Hepatocyte (in vitro differentiated cells): ENCODE data around the gene FNDC4. TPM values are rescaled to one million over a fixed set of nuclear protein-coding genes. Genes with fewer than 3 reads are reported as not detected.

Source experiments
- DNase-seq: peaks from one replicate; pipeline ENCODE4 v3.0.0-alpha.2; 2016; ENCODE audit warnings: low spot score
- H2AFZ ChIP-seq: fragments of 200-600 bp; sonication (generic); 2 replicates; pipeline ENCODE4 v1.6.0; 2016; ENCODE audit warnings: antibody characterized with exemption, mild to moderate bottlenecking
- H3K27ac ChIP-seq: fragments of 200-600 bp; sonication (generic); 2 replicates; pipeline ENCODE4 v1.5.1; 2016; ENCODE audit warnings: mild to moderate bottlenecking
- H3K27me3 ChIP-seq: fragments of 200-600 bp; sonication (generic); 2 replicates; pipeline ENCODE4 v1.6.1; 2016
- H3K36me3 ChIP-seq: fragments of 200-600 bp; sonication (generic); replicated peaks from 2 replicates; pipeline ENCODE4 v1.5.1; 2016; ENCODE audit warnings: low read depth; ENCODE audit not compliant: insufficient read depth
- H3K4me1 ChIP-seq: fragments of 200-600 bp; sonication (generic); 2 replicates; pipeline ENCODE4 v1.5.1; 2016; ENCODE audit warnings: mild to moderate bottlenecking, moderate library complexity; ENCODE audit not compliant: insufficient read depth
- H3K4me2 ChIP-seq: fragments of 200-600 bp; sonication (generic); 2 replicates; pipeline ENCODE4 v1.6.0; 2016
- H3K4me3 ChIP-seq: fragments of 200-600 bp; sonication (generic); 2 replicates; pipeline ENCODE4 v1.5.1; 2016; ENCODE audit warnings: mild to moderate bottlenecking
- H3K79me2 ChIP-seq: fragments of 200-600 bp; sonication (generic); 2 replicates; pipeline ENCODE4 v1.6.0; 2017; ENCODE audit warnings: mild to moderate bottlenecking
- H3K9me2 ChIP-seq: fragments of 200-600 bp; sonication (generic); replicated peaks from 2 replicates; pipeline ENCODE4 v1.6.0; 2017; ENCODE audit warnings: mild to moderate bottlenecking; ENCODE audit not compliant: insufficient read depth
- H3K9me3 ChIP-seq: fragments of 200-600 bp; sonication (generic); 2 replicates; pipeline ENCODE4 v1.5.1; 2016; ENCODE audit warnings: low read depth, mild to moderate bottlenecking
- H4K20me1 ChIP-seq: fragments of 200-600 bp; sonication (generic); 2 replicates; pipeline ENCODE4 v1.6.0; 2016; ENCODE audit warnings: mild to moderate bottlenecking; ENCODE audit not compliant: insufficient read depth, poor library complexity, severe bottlenecking
- EZH2 ChIP-seq: fragments of 200-600 bp; sonication (generic); IDR thresholded peaks from 2 replicates; pipeline ENCODE4 v1.6.1; 2016; ENCODE audit warnings: antibody characterized with exemption, mild to moderate bottlenecking, borderline replicate concordance
- EZH2phosphoT487 ChIP-seq: fragments of 200-600 bp; sonication (generic); IDR thresholded peaks from one replicate; pipeline ENCODE4 v1.6.1; 2018; ENCODE audit warnings: antibody characterized with exemption, mild to moderate bottlenecking, low read depth, moderate library complexity; ENCODE audit not compliant: unreplicated experiment, severe bottlenecking
- WGBS: methylation state at CpG from one replicate; pipeline ENCODE4 v1.1.6; 2016; ENCODE audit warnings: low lambda C conversion rate; ENCODE audit errors: missing lambda C conversion rate; 5-methylcytosine and 5-hydroxymethylcytosine counted together
- polyA plus RNA-seq: library from polyadenylated mRNA; unstranded; fragments of >200 nt; fragmentation: Nextera tagmentation; extraction: Ambion mirVana; gene quantifications from 2 replicates; pipeline ENCODE4 v1.2.1, GENCODE V29; 2016
- total RNA-seq: library from RNA; depleted of rRNA; stranded (reverse); fragments of >200 nt; gene quantifications from 2 replicates; pipeline ENCODE4 v1.2.3, GENCODE V29; 2014
- TF ChIP-seq, protein P1 (sequence below): fragments of 200-600 bp; sonication (generic); IDR thresholded peaks from 2 replicates; pipeline ENCODE4 v1.5.1; 2016; ENCODE audit warnings: antibody characterized with exemption, mild to moderate bottlenecking; ENCODE audit not compliant: poor library complexity

The FNDC4 gene
- total and polyA plus RNA-seq, 2 experiments from 2014 or later = 16.3 to 21.4 TPM

DNA sequence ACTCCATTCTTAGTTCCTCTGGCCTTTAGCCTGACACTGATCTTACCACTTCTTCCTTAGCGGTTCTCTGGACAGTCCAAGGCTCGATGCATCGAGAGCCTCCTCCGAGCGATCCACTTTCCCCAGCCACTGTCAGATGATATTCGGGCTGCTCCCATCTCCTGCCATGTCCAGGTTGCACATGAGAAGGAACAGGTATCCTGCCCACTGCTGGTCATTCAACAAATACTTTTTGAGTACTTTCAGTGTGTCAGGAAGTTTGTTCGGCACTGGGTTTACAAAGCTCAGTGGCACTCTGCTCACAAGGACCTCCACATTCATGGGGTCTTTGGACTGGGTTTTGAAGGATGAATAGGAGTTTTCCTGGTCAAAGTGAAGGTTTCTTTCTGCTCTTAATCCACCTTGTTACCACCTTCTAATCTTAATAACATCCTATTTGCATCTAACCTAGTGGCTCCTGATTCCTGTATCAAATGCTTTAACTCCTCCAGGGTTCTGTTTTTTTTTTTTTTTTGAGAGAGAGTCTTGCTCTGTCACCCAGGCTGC lies 27.5 kb upstream of the FNDC4 start:
- Histone ChIP-seq H3K9me2 (no peaks in the 10 kb centered on the region), H3K79me2 (no peaks in the 10 kb centered on the region), H3K36me3 (no peaks in the 10 kb centered on the region), H3K4me2 (no peak overlapping the region), H3K27me3 (no peaks in the 10 kb centered on the region), H3K4me3 (no peak overlapping the region), H3K27ac (no peak overlapping the region), H4K20me1 (no peaks in the 10 kb centered on the region), H3K9me3 (no peaks in the 10 kb centered on the region), H3K4me1 (no peaks in the 10 kb centered on the region), H2AFZ (no peak overlapping the region)
- DNase-seq = no peak
- TF ChIP-seq, protein P1, sequence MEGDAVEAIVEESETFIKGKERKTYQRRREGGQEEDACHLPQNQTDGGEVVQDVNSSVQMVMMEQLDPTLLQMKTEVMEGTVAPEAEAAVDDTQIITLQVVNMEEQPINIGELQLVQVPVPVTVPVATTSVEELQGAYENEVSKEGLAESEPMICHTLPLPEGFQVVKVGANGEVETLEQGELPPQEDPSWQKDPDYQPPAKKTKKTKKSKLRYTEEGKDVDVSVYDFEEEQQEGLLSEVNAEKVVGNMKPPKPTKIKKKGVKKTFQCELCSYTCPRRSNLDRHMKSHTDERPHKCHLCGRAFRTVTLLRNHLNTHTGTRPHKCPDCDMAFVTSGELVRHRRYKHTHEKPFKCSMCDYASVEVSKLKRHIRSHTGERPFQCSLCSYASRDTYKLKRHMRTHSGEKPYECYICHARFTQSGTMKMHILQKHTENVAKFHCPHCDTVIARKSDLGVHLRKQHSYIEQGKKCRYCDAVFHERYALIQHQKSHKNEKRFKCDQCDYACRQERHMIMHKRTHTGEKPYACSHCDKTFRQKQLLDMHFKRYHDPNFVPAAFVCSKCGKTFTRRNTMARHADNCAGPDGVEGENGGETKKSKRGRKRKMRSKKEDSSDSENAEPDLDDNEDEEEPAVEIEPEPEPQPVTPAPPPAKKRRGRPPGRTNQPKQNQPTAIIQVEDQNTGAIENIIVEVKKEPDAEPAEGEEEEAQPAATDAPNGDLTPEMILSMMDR = peak; percentile 4
- no peak for TF ChIP-seq EZH2
- 91% methylated on average over 7 of the region's 7 CpGs for WGBS

- H3K36me3 ChIP-seq = no peaks in the 10 kb centered on the region
These were observed 25.3 kb upstream of the FNDC4 start for GRCh38 chr2:27520316-27520715.

DNA sequence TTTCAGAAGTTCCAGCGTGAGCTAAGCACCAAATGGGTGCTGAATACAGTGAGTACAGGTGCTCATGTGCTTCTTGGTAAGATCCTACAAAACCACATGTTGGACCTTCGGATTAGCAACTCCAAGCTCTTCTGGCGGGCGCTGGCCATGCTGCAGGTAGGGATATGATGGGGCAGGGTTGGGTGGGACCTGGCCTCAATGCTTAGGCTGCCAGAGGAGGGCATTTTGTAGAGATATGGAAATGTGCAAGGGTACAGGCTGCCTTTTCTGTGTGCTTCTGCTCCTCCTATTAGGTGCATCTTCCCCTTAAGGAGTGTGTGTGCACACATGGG lies 23.7 kb upstream of the FNDC4 start:
- 81% methylated on average over 4 of the region's 4 CpGs for WGBS

More at GRCh38 chr2:27520316-27520715, 25.3 kb upstream of the FNDC4 start:
- H4K20me1 ChIP-seq = no peaks in the 10 kb centered on the region
- no peaks in the 10 kb centered on the region for H3K9me2 ChIP-seq
- H3K9me3 ChIP-seq = no peaks in the 10 kb centered on the region
- no peak overlapping the region for H3K27ac ChIP-seq
- no peak for TF ChIP-seq EZH2phosphoT487
- TF ChIP-seq EZH2 = no peak
- TF ChIP-seq, protein P1 = no peak
- H3K4me1 ChIP-seq = no peaks in the 10 kb centered on the region
- DNase-seq = no peak
- H3K4me2 ChIP-seq = no peak overlapping the region
- H3K27me3 ChIP-seq = no peaks in the 10 kb centered on the region
- H2AFZ ChIP-seq = no peak overlapping the region
- H3K79me2 ChIP-seq = no peaks in the 10 kb centered on the region
- 92% methylated on average over 2 of the region's 2 CpGs for WGBS
- H3K4me3 ChIP-seq = no peak overlapping the region

More for the DNA sequence above, 23.7 kb upstream of the FNDC4 start:
- Histone ChIP-seq H3K4me1 (no peaks in the 10 kb centered on the region), H3K4me3 (no peak overlapping the region), H3K36me3 (no peaks in the 10 kb centered on the region), H3K4me2 (no peak overlapping the region), H3K9me2 (no peaks in the 10 kb centered on the region), H2AFZ (no peak overlapping the region), H3K79me2 (no peaks in the 10 kb centered on the region), H3K9me3 (no peaks in the 10 kb centered on the region), H3K27ac (no peak overlapping the region), H3K27me3 (no peaks in the 10 kb centered on the region), H4K20me1 (no peaks in the 10 kb centered on the region)
- TF ChIP-seq, protein P1 = no peak
- no peak for TF ChIP-seq EZH2
- no peak for DNase-seq
